Liver (tissue), 9 donors: ENCODE data around the gene KAZN. TPM values are rescaled to one million over a fixed set of nuclear protein-coding genes. Genes with fewer than 3 reads are reported as not detected.
A peak's percentile ranks its signal among the peaks of the same experiment; 100 is the strongest.

Source experiments
- DNase-seq: peaks from one replicate; pipeline ENCODE4 v3.0.0-alpha.2; 2017; ENCODE audit warnings: low spot score
- H3K27ac ChIP-seq, 2 donors: one replicate each; pipeline ENCODE4 v1.7.0; 2013; ENCODE audit warnings: inconsistent platforms in 2 of 2, low read length in 2 of 2, control low read depth in 1 of 2, low read depth in 1 of 2, mild to moderate bottlenecking in 1 of 2
- H3K27me3 ChIP-seq, 4 donors: one replicate each; pipeline versions ENCODE4 v1.6.1 to v1.7.0; 2013; ENCODE audit warnings: low read length in 3 of 4, inconsistent platforms in 1 of 4, mild to moderate bottlenecking in 1 of 4, moderate library complexity in 1 of 4; ENCODE audit not compliant: control insufficient read depth in 4 of 4, insufficient read depth in 4 of 4
- H3K36me3 ChIP-seq, 4 donors: one replicate each; pipeline versions ENCODE4 v1.6.1 to v1.7.0; 2013; ENCODE audit warnings: low read length in 3 of 4, mild to moderate bottlenecking in 3 of 4, low read depth in 1 of 4, moderate library complexity in 1 of 4; ENCODE audit not compliant: control insufficient read depth in 4 of 4, insufficient read depth in 3 of 4
- H3K4me1 ChIP-seq, 4 donors: one replicate each; pipeline versions ENCODE4 v1.6.1 to v1.7.0; 2013; ENCODE audit warnings: low read length in 3 of 4, mild to moderate bottlenecking in 3 of 4, moderate library complexity in 1 of 4; ENCODE audit not compliant: control insufficient read depth in 4 of 4, insufficient read depth in 4 of 4
- H3K4me3 ChIP-seq, 3 donors: one replicate each; pipeline versions ENCODE4 v1.6.1 to v1.7.0; 2013; ENCODE audit warnings: low read length in 3 of 3, control low read depth in 1 of 3, low read depth in 1 of 3, mild to moderate bottlenecking in 1 of 3
- H3K9ac ChIP-seq, 2 donors: one replicate each; pipeline ENCODE4 v1.7.0; 2013; ENCODE audit warnings: low read length in 2 of 2, mild to moderate bottlenecking in 2 of 2, moderate library complexity in 2 of 2, control low read depth in 1 of 2, low read depth in 1 of 2
- H3K9me3 ChIP-seq, 4 donors: one replicate each; pipeline versions ENCODE4 v1.6.1 to v1.7.0; 2013; ENCODE audit warnings: low read length in 3 of 4; ENCODE audit not compliant: control insufficient read depth in 4 of 4
- ATF3 ChIP-seq: IDR thresholded peaks from 2 replicates; pipeline ENCODE4 v1.6.1; 2016; ENCODE audit warnings: antibody characterized with exemption
- CTCF ChIP-seq: fragments of 150-350 bp; IDR thresholded peaks from 2 replicates; pipeline ENCODE4 v1.5.1; 2017; ENCODE audit warnings: improper control_type of control experiment, low read depth, low read length; ENCODE audit not compliant: missing input control
- FOXA1 ChIP-seq: IDR thresholded peaks from 2 replicates; pipeline ENCODE4 v1.6.1; 2016; ENCODE audit warnings: antibody characterized with exemption
- FOXA2 ChIP-seq: IDR thresholded peaks from 2 replicates; pipeline ENCODE4 v1.6.1; 2016; ENCODE audit warnings: antibody characterized with exemption
- GABPA ChIP-seq, 2 donors: IDR thresholded peaks in 1 of 2; conservative IDR thresholded peaks in 1 of 2; 2 replicates each; pipeline ENCODE4 v1.6.1; 2016; ENCODE audit warnings: antibody characterized with exemption in 2 of 2, mild to moderate bottlenecking in 1 of 2, moderate library complexity in 1 of 2
- HNF4A ChIP-seq, 2 donors: conservative IDR thresholded peaks; 2 replicates each; pipeline ENCODE4 v1.6.1; 2016; ENCODE audit warnings: antibody characterized with exemption in 2 of 2, mild to moderate bottlenecking in 2 of 2
- JUND ChIP-seq, 2 donors: IDR thresholded peaks; 2 replicates each; pipeline ENCODE4 v1.6.1; 2016; ENCODE audit warnings: antibody characterized with exemption in 2 of 2
- NR2F2 ChIP-seq: IDR thresholded peaks from 2 replicates; pipeline ENCODE4 v1.6.1; 2016; ENCODE audit warnings: antibody characterized with exemption
- REST ChIP-seq: IDR thresholded peaks from 2 replicates; pipeline ENCODE4 v1.6.1; 2016; ENCODE audit warnings: antibody characterized with exemption, mild to moderate bottlenecking
- RXRA ChIP-seq, 2 donors: IDR thresholded peaks; 2 replicates each; pipeline ENCODE4 v1.6.1; 2017 to 2018; ENCODE audit warnings: antibody characterized with exemption in 2 of 2, mild to moderate bottlenecking in 1 of 2
- SP1 ChIP-seq: IDR thresholded peaks from 2 replicates; pipeline ENCODE4 v1.6.1; 2018; ENCODE audit warnings: antibody characterized with exemption, mild to moderate bottlenecking
- TAF1 ChIP-seq: conservative IDR thresholded peaks from 2 replicates; pipeline ENCODE4 v1.6.1; 2016; ENCODE audit warnings: antibody characterized with exemption, mild to moderate bottlenecking
- YY1 ChIP-seq: IDR thresholded peaks from 2 replicates; pipeline ENCODE4 v1.6.1; 2016; ENCODE audit warnings: antibody characterized with exemption, mild to moderate bottlenecking
- ZBTB33 ChIP-seq: IDR thresholded peaks from 2 replicates; pipeline ENCODE4 v1.6.1; 2016; ENCODE audit warnings: antibody characterized with exemption
- WGBS: extraction: QIAGEN DNeasy Blood & Tissue Kit; methylation state at CpG from one replicate; pipeline ENCODE4 v1.1.7; 2013; 5-methylcytosine and 5-hydroxymethylcytosine counted together
- polyA plus RNA-seq, 2 donors: library from polyadenylated mRNA; stranded (reverse) in 1 of 2; unstranded in 1 of 2; fragments of 200-250 nt in 1 of 2; fragments of >200 nt in 1 of 2; fragmentation: Nextera tagmentation in 1 of 2; extraction: Ambion mirVana in 1 of 2; gene quantifications; one replicate each; pipeline versions ENCODE4 v1.2.1 to v1.2.3, GENCODE V29; 2013 to 2015
- total RNA-seq, 2 donors: library from RNA; depleted of rRNA; stranded (reverse); fragments of >200 nt; gene quantifications; one replicate each; pipeline ENCODE4 v1.2.3, GENCODE V29; 2014
- donor health status: healthy.
- donor health status: healthy.
- donor health status: healthy.
- donor health status: healthy.
- donor health status: healthy.

The KAZN gene
- total and polyA plus RNA-seq, 4 donors = 1.9 to 6.9 (median 2.4) TPM

GRCh38 chr1:14964711-14965055 lies 366.2 kb downstream of the KAZN start:
- TF ChIP-seq HNF4A (conservative IDR thresholded peaks at IDR 0.05) = no peak
- no peak for TF ChIP-seq TAF1
- no peak for TF ChIP-seq RXRA (IDR thresholded peaks at IDR 0.05)
- TF ChIP-seq REST = no peak
- TF ChIP-seq JUND (IDR thresholded peaks at IDR 0.05) = no peak
- no peak for TF ChIP-seq ZBTB33
- TF ChIP-seq YY1 = no peak
- no peak for TF ChIP-seq CTCF
- TF ChIP-seq FOXA2 = no peak
- TF ChIP-seq SP1 = no peak
- no peak for TF ChIP-seq GABPA (IDR thresholded peaks at IDR 0.05 in 1 of 2, conservative IDR thresholded peaks at IDR 0.05 in 1 of 2)
- no peaks in the 10 kb centered on the region for H3K4me1 ChIP-seq
- H3K4me3 ChIP-seq = no peak overlapping the region
- no peak overlapping the region for H3K27ac ChIP-seq
- WGBS = 67% methylated on average over 4 of the region's 4 CpGs
- no peaks in the 10 kb centered on the region for H3K9me3 ChIP-seq
- no peak for DNase-seq
- H3K27me3 ChIP-seq = no peaks in the 10 kb centered on the region
- H3K36me3 ChIP-seq = no peaks in the 10 kb centered on the region
- no peak overlapping the region for H3K9ac ChIP-seq

- Histone ChIP-seq H3K9me3 (no peaks in the 10 kb centered on the region), H3K36me3 (no peaks in the 10 kb centered on the region), H3K9ac (no peak overlapping the region), H3K27me3 (no peaks in the 10 kb centered on the region), H3K27ac (peak overlapping the region; percentile 0 to 27), H3K4me3 (no peak overlapping the region), H3K4me1 (peaks cover 0 to 6% (median 0%) of the 10 kb centered on the region in 4 donors)
- TF ChIP-seq FOXA1 (no peak), FOXA2 (no peak), NR2F2 (peak; percentile 35), ATF3 (no peak)
- 78% methylated on average over 15 of the region's 15 CpGs for WGBS
- DNase-seq = no peak
These were observed 369.9 kb downstream of the KAZN start for GRCh38 chr1:14968251-14968851.
